Superior temporal gyrus (tissue), 1 donor: ENCODE measurements around the gene KRTAP12-3.
"Not testable (repeated sequence)": the region's sequence is repeated elsewhere in the genome, so short reads cannot be mapped to it uniquely, and the experiment has no call there.

Experiments used
- DNase-seq: peaks from one replicate; pipeline ENCODE4 v3.0.0-alpha.2; 2016; ENCODE audit errors: extremely low spot score

Gene KRTAP12-3

GRCh38 chr21:44657635-44658540, at the start of gene KRTAP12-3:
KRTAP12-3 (plus strand) TSS chr21:44657932; CDS start chr21:44657980, 48 bp downstream.
- no peak for DNase-seq

- DNase-seq: no peak
Observed at GRCh38 chr21:44609193-44609592, 48.5 kb upstream of the KRTAP12-3 start.

- not testable (repeated sequence) for DNase-seq
Observed at GRCh38 chr21:44610157-44610843, 47.4 kb upstream of the KRTAP12-3 start.

- no peak for DNase-seq
Observed at GRCh38 chr21:44611551-44611950, 46.2 kb upstream of the KRTAP12-3 start.

GRCh38 chr21:44612029-44612486, 45.7 kb upstream of the KRTAP12-3 start, which contains the start of gene KRTAP10-8:
KRTAP10-8 (plus strand) TSS chr21:44612079; CDS start chr21:44612101, 22 bp downstream.
- DNase-seq: no peak

GRCh38 chr21:44612669-44613229, 45.0 kb upstream of the KRTAP12-3 start:
- DNase-seq: no peak

GRCh38 chr21:44613386-44614155, 44.2 kb upstream of the KRTAP12-3 start:
- DNase-seq: no peak

GRCh38 chr21:44614161-44614631, 43.5 kb upstream of the KRTAP12-3 start:
- no peak for DNase-seq

GRCh38 chr21:44614961-44615391, 42.8 kb upstream of the KRTAP12-3 start:
- DNase-seq: no peak

GRCh38 chr21:44615466-44615865, 42.3 kb upstream of the KRTAP12-3 start:
- no peak for DNase-seq

- no peak for DNase-seq
Observed at GRCh38 chr21:44615911-44616590, 41.7 kb upstream of the KRTAP12-3 start.

GRCh38 chr21:44616591-44616926, 41.2 kb upstream of the KRTAP12-3 start:
- DNase-seq: no peak

- no peak for DNase-seq
Observed at GRCh38 chr21:44617071-44617501, 40.6 kb upstream of the KRTAP12-3 start.

- DNase-seq: no peak
Observed at GRCh38 chr21:44618504-44618903, 39.2 kb upstream of the KRTAP12-3 start.

GRCh38 chr21:44618909-44619308, 38.8 kb upstream of the KRTAP12-3 start:
- DNase-seq: no peak

GRCh38 chr21:44619886-44620285, 37.8 kb upstream of the KRTAP12-3 start:
- DNase-seq: no peak

- no peak for DNase-seq
Observed at GRCh38 chr21:44623575-44623974, 34.2 kb upstream of the KRTAP12-3 start.

- no peak for DNase-seq
Observed at GRCh38 chr21:44625756-44626155, 32.0 kb upstream of the KRTAP12-3 start.

- no peak for DNase-seq
Observed at GRCh38 chr21:44626262-44626661, 31.5 kb upstream of the KRTAP12-3 start.

GRCh38 chr21:44626673-44627143, 31.0 kb upstream of the KRTAP12-3 start, which contains the start of gene KRTAP10-9:
KRTAP10-9 (plus strand) TSS chr21:44627093; CDS start chr21:44627172, 79 bp downstream.
- DNase-seq: no peak
